ENCODE data around the gene KIFC1. TPM values are rescaled to one million over a fixed set of nuclear protein-coding genes. Genes with fewer than 3 reads are reported as not detected.
A peak's percentile ranks its signal among the peaks of the same experiment; 100 is the strongest.
"Not testable (repeated sequence)": the region's sequence is repeated elsewhere in the genome, so short reads cannot be mapped to it uniquely, and the experiment has no call there.

The KIFC1 gene
- polyA plus RNA-seq, 1 of the 3 experiments (the other 2 are of a cell fraction) = 35.9 TPM

DNA sequence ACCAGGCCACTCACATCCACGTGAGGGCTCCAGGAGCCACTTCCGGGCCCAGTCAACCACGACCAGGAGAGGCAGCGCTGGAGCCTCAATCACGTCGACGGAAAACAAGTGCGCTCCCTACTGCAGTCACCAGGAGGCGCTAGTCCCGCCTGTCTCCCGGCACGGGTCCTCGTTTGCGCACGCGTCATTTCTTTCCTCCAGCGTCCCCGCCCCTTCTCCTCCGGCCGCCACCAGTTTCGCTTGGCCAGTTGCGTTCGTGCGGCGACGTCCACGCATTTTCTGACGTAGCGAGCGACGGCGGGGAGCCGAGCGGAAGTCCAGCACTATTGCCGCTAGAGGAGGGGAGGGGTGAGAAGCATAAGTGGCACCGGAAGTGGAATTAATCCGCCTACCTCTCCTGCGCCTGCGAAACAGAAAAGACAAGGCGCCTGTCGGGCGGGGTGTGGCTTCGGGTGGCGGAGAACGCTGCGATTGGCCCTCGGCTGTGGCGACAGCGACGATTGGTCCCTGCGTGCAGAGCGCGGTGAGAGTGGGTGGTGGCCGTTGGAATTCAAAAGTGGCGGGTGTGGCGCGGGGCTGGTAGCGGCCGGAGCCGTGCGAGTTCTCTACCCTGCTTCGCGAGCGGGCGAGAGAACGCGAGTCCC lies at the start of gene KIFC1 (continued):
- TF ChIP-seq, protein P1, sequence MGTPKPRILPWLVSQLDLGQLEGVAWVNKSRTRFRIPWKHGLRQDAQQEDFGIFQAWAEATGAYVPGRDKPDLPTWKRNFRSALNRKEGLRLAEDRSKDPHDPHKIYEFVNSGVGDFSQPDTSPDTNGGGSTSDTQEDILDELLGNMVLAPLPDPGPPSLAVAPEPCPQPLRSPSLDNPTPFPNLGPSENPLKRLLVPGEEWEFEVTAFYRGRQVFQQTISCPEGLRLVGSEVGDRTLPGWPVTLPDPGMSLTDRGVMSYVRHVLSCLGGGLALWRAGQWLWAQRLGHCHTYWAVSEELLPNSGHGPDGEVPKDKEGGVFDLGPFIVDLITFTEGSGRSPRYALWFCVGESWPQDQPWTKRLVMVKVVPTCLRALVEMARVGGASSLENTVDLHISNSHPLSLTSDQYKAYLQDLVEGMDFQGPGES (IDR thresholded peaks at IDR 0.05; ENCODE audit: low read depth, low read length) = 0 out of 2 replicates have a peak, but pooled peaks have one; percentile 19

GRCh38 chr6:33343606-33343952 lies 48.0 kb upstream of the KIFC1 start:
- H3K27ac ChIP-seq (ENCODE audit: low read depth in 2 of 2, low read length in 1 of 2); H3K9me2 ChIP-seq; H3K9me3 ChIP-seq; H3K27me3 ChIP-seq (ENCODE audit: insufficient read depth); H2AFZ ChIP-seq (ENCODE audit: low read depth); H3K4me3 ChIP-seq (ENCODE audit: low read depth in 2 of 2, low read length in 1 of 2); H3K36me3 ChIP-seq (replicated peaks in 1 of 2; ENCODE audit: control insufficient read depth in 1 of 2, insufficient read depth in 2 of 2, low read length in 1 of 2); H3F3A ChIP-seq (replicated peaks; ENCODE audit: insufficient read depth); DNase-seq; H3K4me1 ChIP-seq (ENCODE audit: control insufficient read depth in 1 of 2, insufficient read depth in 2 of 2, low read depth in 1 of 2, low read length in 1 of 2); H3K79me2 ChIP-seq (ENCODE audit: insufficient read depth); H3K9ac ChIP-seq; H3K4me2 ChIP-seq; POLR2A ChIA-PET; H4K20me1 ChIP-seq (ENCODE audit: insufficient read depth): not testable (repeated sequence)
- CTCF ChIA-PET = interaction anchor here (0.8 kb wide), 1 partner anchor 66 kb away, joined by 3 read pairs; no protein-coding TSS in a partner anchor
- WGBS (ENCODE audit: low lambda C conversion rate) = 89% methylated on average over 7 of the region's 7 CpGs

- no peak for DNase-seq
- no peak overlapping the region for H3K27ac ChIP-seq (ENCODE audit: low read depth in 2 of 2, low read length in 1 of 2)
- H3K4me1 ChIP-seq (ENCODE audit: control insufficient read depth in 1 of 2, insufficient read depth in 2 of 2, low read depth in 1 of 2, low read length in 1 of 2) = peaks cover 0 to 4% of the 10 kb centered on the region in 2 experiments; a peak in 1 of 4 replicates
- no peak overlapping the region for H3K4me2 ChIP-seq
- H3K9ac ChIP-seq = no peak overlapping the region
- ChIA-PET CTCF (interaction anchor here (0.8 to 2.3 kb wide), 9 partner anchors 9 to 67 kb away, joined by 3 to 30 read pairs (median 7); partner anchors contain the start of genes RGL2 and ZBTB22), POLR2A (no interaction called here)
- H3K4me3 ChIP-seq (ENCODE audit: low read depth in 2 of 2, low read length in 1 of 2) = no peak overlapping the region
- H4K20me1 ChIP-seq (ENCODE audit: insufficient read depth) = no peaks in the 10 kb centered on the region
- no peaks in the 10 kb centered on the region for H3K9me3 ChIP-seq
- no peaks in the 10 kb centered on the region for H3K36me3 ChIP-seq (replicated peaks in 1 of 2; ENCODE audit: control insufficient read depth in 1 of 2, insufficient read depth in 2 of 2, low read length in 1 of 2)
- no peak overlapping the region for H2AFZ ChIP-seq (ENCODE audit: low read depth)
- no peaks in the 10 kb centered on the region for H3K79me2 ChIP-seq (ENCODE audit: insufficient read depth)
- 0 out of 2 replicates have a peak, but pooled peaks cover 3% of the 10 kb centered on the region for H3K27me3 ChIP-seq (ENCODE audit: insufficient read depth)
- 61% methylated on average over 6 of the region's 6 CpGs for WGBS (ENCODE audit: low lambda C conversion rate)
- no peaks in the 10 kb centered on the region for H3K9me2 ChIP-seq
- H3F3A ChIP-seq (replicated peaks; ENCODE audit: insufficient read depth) = no peaks in the 10 kb centered on the region
- no peak for TF ChIP-seq SMC3 (IDR thresholded peaks at IDR 0.05; ENCODE audit: low read depth, low read length)
- TF ChIP-seq USF2 (IDR thresholded peaks at IDR 0.05; ENCODE audit: borderline replicate concordance, low read depth, low read length) = no peak
- TF ChIP-seq, protein P2, sequence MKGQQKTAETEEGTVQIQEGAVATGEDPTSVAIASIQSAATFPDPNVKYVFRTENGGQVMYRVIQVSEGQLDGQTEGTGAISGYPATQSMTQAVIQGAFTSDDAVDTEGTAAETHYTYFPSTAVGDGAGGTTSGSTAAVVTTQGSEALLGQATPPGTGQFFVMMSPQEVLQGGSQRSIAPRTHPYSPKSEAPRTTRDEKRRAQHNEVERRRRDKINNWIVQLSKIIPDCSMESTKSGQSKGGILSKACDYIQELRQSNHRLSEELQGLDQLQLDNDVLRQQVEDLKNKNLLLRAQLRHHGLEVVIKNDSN (IDR thresholded peaks at IDR 0.05; ENCODE audit: borderline replicate concordance, low read depth) = no peak
- no peak for TF ChIP-seq MAX (IDR thresholded peaks at IDR 0.05; ENCODE audit: low read depth)
- TF ChIP-seq, protein P1 (IDR thresholded peaks at IDR 0.05; ENCODE audit: low read depth, low read length) = no peak
- TF ChIP-seq RAD21 (IDR thresholded peaks at IDR 0.05; ENCODE audit: low read length) = no peak
- no peak for TF ChIP-seq RXRA (IDR thresholded peaks at IDR 0.05; ENCODE audit: borderline replicate concordance, low read depth)
- TF ChIP-seq ELF1 (IDR thresholded peaks at IDR 0.05) = no peak
- no peak for TF ChIP-seq RFX5 (IDR thresholded peaks at IDR 0.05; ENCODE audit: low read length)
- no peak for TF ChIP-seq FOXM1 (IDR thresholded peaks at IDR 0.05; ENCODE audit: low read depth)
- no peak for TF ChIP-seq EP300 (IDR thresholded peaks at IDR 0.05; ENCODE audit: borderline replicate concordance in 1 of 2, low read depth in 1 of 2, low read length in 1 of 2)
- TF ChIP-seq GABPA (IDR thresholded peaks at IDR 0.05; ENCODE audit: low read depth) = no peak
- TF ChIP-seq CTCF (IDR thresholded peaks at IDR 0.05) = no peak
- TF ChIP-seq YY1 (IDR thresholded peaks at IDR 0.05; ENCODE audit: low read depth) = no peak
- no peak for TF ChIP-seq TCF12 (IDR thresholded peaks at IDR 0.05)
- no peak for TF ChIP-seq JUND (IDR thresholded peaks at IDR 0.05)
These were observed 47.5 kb upstream of the KIFC1 start for GRCh38 chr6:33343953-33344611.

Data from SK-N-SH (cell line).